Measurements from ENCODE around the gene TBC1D22A.

Gene TBC1D22A

DNA sequence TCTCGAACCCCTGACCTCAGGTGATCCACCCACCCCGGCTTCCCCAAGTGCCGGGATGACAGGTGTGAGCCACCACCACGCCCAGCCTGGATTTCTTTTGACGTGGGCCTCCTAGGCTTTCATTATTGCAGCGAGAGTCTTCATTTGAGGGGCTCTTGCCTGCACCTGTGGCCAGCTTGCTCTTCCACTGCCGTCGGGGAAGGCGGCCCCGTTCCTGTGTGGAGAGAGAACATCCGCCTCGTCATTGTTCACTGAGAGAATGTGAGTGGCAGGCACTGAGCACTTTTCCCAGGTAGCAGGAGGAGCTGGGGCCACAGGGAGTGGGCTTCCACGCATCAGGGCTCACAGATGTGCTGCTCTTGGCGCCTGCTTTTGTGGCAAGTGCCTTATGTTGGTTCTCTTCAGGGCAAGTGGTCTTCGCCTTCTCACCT lies 365.0 kb downstream of the TBC1D22A start:
- no peaks in the 10 kb centered on the region for H4K20me1 ChIP-seq (ENCODE audit: insufficient read depth)
- no peak overlapping the region for H3K27ac ChIP-seq
- TF ChIP-seq, protein P1, sequence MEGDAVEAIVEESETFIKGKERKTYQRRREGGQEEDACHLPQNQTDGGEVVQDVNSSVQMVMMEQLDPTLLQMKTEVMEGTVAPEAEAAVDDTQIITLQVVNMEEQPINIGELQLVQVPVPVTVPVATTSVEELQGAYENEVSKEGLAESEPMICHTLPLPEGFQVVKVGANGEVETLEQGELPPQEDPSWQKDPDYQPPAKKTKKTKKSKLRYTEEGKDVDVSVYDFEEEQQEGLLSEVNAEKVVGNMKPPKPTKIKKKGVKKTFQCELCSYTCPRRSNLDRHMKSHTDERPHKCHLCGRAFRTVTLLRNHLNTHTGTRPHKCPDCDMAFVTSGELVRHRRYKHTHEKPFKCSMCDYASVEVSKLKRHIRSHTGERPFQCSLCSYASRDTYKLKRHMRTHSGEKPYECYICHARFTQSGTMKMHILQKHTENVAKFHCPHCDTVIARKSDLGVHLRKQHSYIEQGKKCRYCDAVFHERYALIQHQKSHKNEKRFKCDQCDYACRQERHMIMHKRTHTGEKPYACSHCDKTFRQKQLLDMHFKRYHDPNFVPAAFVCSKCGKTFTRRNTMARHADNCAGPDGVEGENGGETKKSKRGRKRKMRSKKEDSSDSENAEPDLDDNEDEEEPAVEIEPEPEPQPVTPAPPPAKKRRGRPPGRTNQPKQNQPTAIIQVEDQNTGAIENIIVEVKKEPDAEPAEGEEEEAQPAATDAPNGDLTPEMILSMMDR (conservative IDR thresholded peaks at IDR 0.05; ENCODE audit: low read depth, low read length), result no peak
- H3K79me2 ChIP-seq (ENCODE audit: insufficient read depth, low read depth), result no peaks in the 10 kb centered on the region
- H3K4me2 ChIP-seq, result no peak overlapping the region
- no peak overlapping the region for H3K9ac ChIP-seq
- H2AFZ ChIP-seq (ENCODE audit: low read depth), result no peak overlapping the region
- no peaks in the 10 kb centered on the region for H3K36me3 ChIP-seq (ENCODE audit: insufficient read depth)
- no peak overlapping the region for H3K4me3 ChIP-seq (IDR thresholded peaks at IDR 0.05; ENCODE audit: insufficient read depth, low read depth, low read length)
- H3K4me1 ChIP-seq (ENCODE audit: low read depth, poor library complexity, severe bottlenecking), result no peaks in the 10 kb centered on the region
- H3K27me3 ChIP-seq (ENCODE audit: insufficient read depth, low read depth), result no peaks in the 10 kb centered on the region

GRCh38 chr22:47128216-47128615 lies 365.8 kb downstream of the TBC1D22A start:
- H4K20me1 ChIP-seq (ENCODE audit: insufficient read depth), result no peaks in the 10 kb centered on the region
- H3K4me1 ChIP-seq (ENCODE audit: low read depth, poor library complexity, severe bottlenecking), result no peaks in the 10 kb centered on the region
- TF ChIP-seq, protein P1 (conservative IDR thresholded peaks at IDR 0.05; ENCODE audit: low read depth, low read length), result no peak
- H2AFZ ChIP-seq (ENCODE audit: low read depth), result no peak overlapping the region
- H3K36me3 ChIP-seq (ENCODE audit: insufficient read depth), result no peaks in the 10 kb centered on the region
- H3K4me2 ChIP-seq, result no peak overlapping the region
- no peak overlapping the region for H3K27ac ChIP-seq
- no peaks in the 10 kb centered on the region for H3K27me3 ChIP-seq (ENCODE audit: insufficient read depth, low read depth)
- H3K79me2 ChIP-seq (ENCODE audit: insufficient read depth, low read depth), result no peaks in the 10 kb centered on the region
- no peak overlapping the region for H3K9ac ChIP-seq
- H3K4me3 ChIP-seq (IDR thresholded peaks at IDR 0.05; ENCODE audit: insufficient read depth, low read depth, low read length), result no peak overlapping the region

GRCh38 chr22:47128622-47129215 lies 366.3 kb downstream of the TBC1D22A start:
- TF ChIP-seq, protein P1 (conservative IDR thresholded peaks at IDR 0.05; ENCODE audit: low read depth, low read length), result no peak
- Histone ChIP-seq H3K4me3 (IDR thresholded peaks at IDR 0.05; ENCODE audit: insufficient read depth, low read depth, low read length) (no peak overlapping the region), H2AFZ (ENCODE audit: low read depth) (no peak overlapping the region), H3K79me2 (ENCODE audit: insufficient read depth, low read depth) (no peaks in the 10 kb centered on the region), H3K4me2 (no peak overlapping the region), H3K9ac (no peak overlapping the region), H3K4me1 (ENCODE audit: low read depth, poor library complexity, severe bottlenecking) (no peaks in the 10 kb centered on the region), H3K27ac (no peak overlapping the region), H4K20me1 (ENCODE audit: insufficient read depth) (no peaks in the 10 kb centered on the region), H3K27me3 (ENCODE audit: insufficient read depth, low read depth) (no peaks in the 10 kb centered on the region), H3K36me3 (ENCODE audit: insufficient read depth) (no peaks in the 10 kb centered on the region)

DNA sequence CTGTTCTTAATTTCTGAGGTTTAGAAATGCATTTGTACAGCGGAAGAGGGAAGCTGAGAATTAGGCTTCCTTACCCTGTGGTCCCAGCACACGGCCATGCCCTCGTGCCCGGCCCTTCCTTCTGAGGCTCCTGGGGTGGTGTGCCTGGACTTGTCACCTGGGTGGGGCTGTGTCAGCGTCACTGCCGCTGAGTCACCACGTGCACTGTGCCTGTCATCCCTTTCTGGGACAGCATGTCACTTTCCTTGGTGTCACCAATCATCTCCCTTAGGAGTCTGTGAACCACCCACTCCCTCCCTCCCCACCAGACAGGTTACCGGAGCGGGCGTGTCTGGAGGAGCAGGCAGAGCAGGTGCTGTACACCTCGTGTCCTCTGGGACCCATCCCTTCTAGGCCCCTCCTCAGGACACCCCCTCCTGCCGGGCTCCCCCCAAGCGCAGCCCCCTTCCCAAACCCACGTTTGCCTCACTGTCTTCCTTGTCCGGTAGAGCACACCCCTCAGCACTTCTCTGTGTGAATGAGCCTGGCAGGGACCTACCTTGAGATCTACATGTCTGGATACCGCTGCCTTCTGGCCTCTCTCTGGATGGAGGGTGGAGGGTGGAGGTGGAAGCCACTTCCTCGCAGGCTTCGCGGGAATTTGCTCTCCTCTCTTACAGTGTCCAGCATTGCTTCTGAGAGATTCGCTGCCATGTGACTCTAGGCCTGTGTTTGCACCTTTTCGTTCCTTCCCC lies 367.6 kb downstream of the TBC1D22A start:
- Histone ChIP-seq H3K4me1 (ENCODE audit: low read depth, poor library complexity, severe bottlenecking) (no peaks in the 10 kb centered on the region), H2AFZ (ENCODE audit: low read depth) (no peak overlapping the region), H3K27me3 (ENCODE audit: insufficient read depth, low read depth) (no peaks in the 10 kb centered on the region), H4K20me1 (ENCODE audit: insufficient read depth) (no peaks in the 10 kb centered on the region), H3K9ac (no peak overlapping the region), H3K4me3 (IDR thresholded peaks at IDR 0.05; ENCODE audit: insufficient read depth, low read depth, low read length) (no peak overlapping the region), H3K36me3 (ENCODE audit: insufficient read depth) (no peaks in the 10 kb centered on the region), H3K4me2 (no peak overlapping the region), H3K79me2 (ENCODE audit: insufficient read depth, low read depth) (no peaks in the 10 kb centered on the region), H3K27ac (no peak overlapping the region)
- TF ChIP-seq, protein P1 (conservative IDR thresholded peaks at IDR 0.05; ENCODE audit: low read depth, low read length), result no peak
